ENCODE data around the gene LY6G5C. TPM values are rescaled to one million over a fixed set of nuclear protein-coding genes. Genes with fewer than 3 reads are reported as not detected.
A peak's percentile ranks its signal among the peaks of the same experiment; 100 is the strongest.

The LY6G5C gene
- total RNA-seq, 1 experiment from 2014 or later, result 1.7 TPM

DNA sequence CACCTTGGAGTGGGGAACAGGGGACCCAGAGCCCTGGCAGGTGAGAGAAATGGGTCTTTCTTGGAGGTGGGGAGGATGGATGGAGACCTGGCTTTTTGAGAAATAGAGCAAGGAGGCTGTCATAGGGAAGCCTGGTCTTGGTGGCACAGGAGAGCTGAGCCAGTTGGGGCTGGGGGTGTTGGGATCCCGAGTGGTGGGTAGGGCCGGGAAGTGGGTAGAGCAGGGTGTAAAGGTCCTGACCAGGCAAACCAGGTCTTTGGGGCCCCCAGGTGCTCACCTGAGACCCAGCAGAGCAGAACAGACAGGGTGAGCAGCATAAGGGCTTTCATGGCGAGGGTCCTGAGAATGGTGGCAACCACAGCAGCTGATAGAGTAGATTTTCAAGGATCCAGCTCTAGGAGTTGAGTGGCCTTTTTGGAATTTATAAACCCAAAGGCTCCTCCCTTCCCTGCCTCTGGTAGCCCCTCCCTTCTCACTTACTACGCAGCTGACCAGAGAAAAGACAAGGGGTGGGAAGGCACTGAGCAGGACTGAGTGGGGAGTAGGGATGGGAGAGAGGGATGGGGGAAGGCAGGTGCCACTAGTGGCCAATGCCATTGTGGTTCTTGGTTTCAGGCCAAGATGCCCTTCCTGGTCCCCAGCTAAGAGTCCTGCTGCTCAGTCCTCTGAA, 40.6 kb upstream of the LY6G5C start, which contains the start of gene LY6G6C:
LY6G6C (minus strand) TSS at position 396 of the 670 bp plus-strand sequence; CDS start at position 329, 67 bp downstream.
- ChIA-PET CTCF (no interaction called here), RAD21 (ENCODE audit: low non-redundant PET in 1 of 2, low total read pairs in 2 of 2, uncharacterized antibody in 2 of 2, unreplicated experiment in 2 of 2) (no interaction called here), POLR2A (interaction anchor here (1.4 kb wide), 1 partner anchor 11 kb away, joined by 3 read pairs; no protein-coding TSS in a partner anchor)
- Histone ChIP-seq H3K4me3 (replicated peaks in 1 of 2; ENCODE audit: low read depth in 1 of 2, low read length in 2 of 2) (no peak within 1 kb of the TSS), H3K9ac (ENCODE audit: low read length) (no peak within 1 kb of the TSS), H3K27ac (ENCODE audit: low read depth, low read length) (no peak within 1 kb of the TSS), H3K4me1 (ENCODE audit: control insufficient read depth in 1 of 2, insufficient read depth in 2 of 2, low read length in 2 of 2) (peaks cover 28 to 43% of the 10 kb centered on the region in 2 experiments), H3K4me2 (ENCODE audit: low read length) (peak within 1 kb of the TSS; percentile 45; the same call in 1 of the 2 replicates), H2AFZ (ENCODE audit: low read depth, low read length, poor library complexity, severe bottlenecking) (no peak within 1 kb of the TSS), H3K9me3 (ENCODE audit: control insufficient read depth in 1 of 2, insufficient read depth in 1 of 2, low read depth in 1 of 2, low read length in 2 of 2) (no peaks in the 10 kb centered on the region), H4K20me1 (ENCODE audit: insufficient read depth) (no peaks in the 10 kb centered on the region), H3K79me2 (ENCODE audit: insufficient read depth, low read length) (no peaks in the 10 kb centered on the region), H3K27me3 (ENCODE audit: insufficient read depth, low read length) (no peaks in the 10 kb centered on the region), H3K36me3 (ENCODE audit: control insufficient read depth in 1 of 2, insufficient read depth in 2 of 2, low read length in 2 of 2) (0 out of 4 replicates have a peak, but pooled peaks cover 0 to 2% of the 10 kb centered on the region in 2 experiments), H3K9me2 (ENCODE audit: insufficient read depth) (no peaks in the 10 kb centered on the region)
- intact Hi-C loops (cut with micrococcal nuclease), result no loop called here
- no TSS peak for BruUV-seq (replicated peaks)
- no peak for DNase-seq (ENCODE audit: low read depth, low spot score)
- ATAC-seq, result no peak
- no peak for TF ChIP-seq SIN3A (IDR thresholded peaks at IDR 0.05; ENCODE audit: low read depth)

DNA sequence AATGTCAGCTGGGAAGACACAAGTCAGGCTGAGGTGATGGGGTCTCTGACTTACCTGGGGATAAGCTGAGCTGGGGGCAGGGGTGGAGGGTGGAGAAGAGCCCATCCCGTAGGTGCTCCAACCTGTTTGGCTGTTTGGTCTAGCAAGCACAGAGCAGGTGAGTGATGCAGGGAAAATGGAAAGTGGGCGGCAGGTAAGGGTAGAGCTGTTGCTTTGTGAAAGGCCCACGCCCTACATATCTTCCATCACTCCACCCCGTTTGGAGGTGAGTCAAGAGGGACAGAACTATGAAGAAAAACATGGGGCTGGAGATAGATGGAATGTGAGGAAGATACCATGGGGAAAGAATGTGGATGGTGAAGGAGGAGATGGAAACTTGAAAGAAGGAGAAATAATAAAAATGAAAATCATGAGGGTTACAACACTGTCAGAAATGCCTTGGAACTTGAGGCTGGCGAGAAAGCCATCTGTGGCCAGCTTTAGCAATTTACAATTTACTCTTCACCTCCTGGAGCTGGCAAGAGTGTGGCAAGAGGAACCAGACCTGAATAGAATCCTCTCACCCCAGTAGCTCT, 39.4 kb upstream of the LY6G5C start:
- no peak overlapping the region for H3K4me3 ChIP-seq (replicated peaks in 1 of 2; ENCODE audit: low read depth in 1 of 2, low read length in 2 of 2)
- ATAC-seq, result no peak
- no peak overlapping the region for H3K27ac ChIP-seq (ENCODE audit: low read depth, low read length)
- DNase-seq (ENCODE audit: low read depth, low spot score), result no peak
- no peaks in the 10 kb centered on the region for H3K9me3 ChIP-seq (ENCODE audit: control insufficient read depth in 1 of 2, insufficient read depth in 1 of 2, low read depth in 1 of 2, low read length in 2 of 2)
- H3K27me3 ChIP-seq (ENCODE audit: insufficient read depth, low read length), result no peaks in the 10 kb centered on the region
- no peaks in the 10 kb centered on the region for H3K36me3 ChIP-seq (ENCODE audit: control insufficient read depth in 1 of 2, insufficient read depth in 2 of 2, low read length in 2 of 2)
- H3K9ac ChIP-seq (ENCODE audit: low read length), result no peak overlapping the region
- ChIA-PET CTCF (no interaction called here), POLR2A (no interaction called here), RAD21 (ENCODE audit: low non-redundant PET in 1 of 2, low total read pairs in 2 of 2, uncharacterized antibody in 2 of 2, unreplicated experiment in 2 of 2) (interaction anchor here in 1 of 2 experiments (0.5 kb wide), 1 partner anchor 110 kb away, joined by 8 read pairs; no protein-coding TSS in a partner anchor)
- intact Hi-C loops (cut with micrococcal nuclease), result no loop called here
- no peaks in the 10 kb centered on the region for H4K20me1 ChIP-seq (ENCODE audit: insufficient read depth)
- no peaks in the 10 kb centered on the region for H3K79me2 ChIP-seq (ENCODE audit: insufficient read depth, low read length)
- TF ChIP-seq POLR2AphosphoS5 (IDR thresholded peaks at IDR 0.05; ENCODE audit: low read depth, low read length) (no peak), ZFX (IDR thresholded peaks at IDR 0.05) (no peak), YY1 (IDR thresholded peaks at IDR 0.05; ENCODE audit: extremely low read depth, insufficient replicate concordance, low read depth, low read length) (no peak), EZH2 (IDR thresholded peaks at IDR 0.05) (no peak), RAD21 (IDR thresholded peaks at IDR 0.05; ENCODE audit: low read depth) (no peak), TCF7L2 (IDR thresholded peaks at IDR 0.05; ENCODE audit: borderline replicate concordance, extremely low read depth, insufficient read depth, insufficient read length) (no peak), CBX3 (IDR thresholded peaks at IDR 0.05; ENCODE audit: low read depth) (no peak), ZNF274 (IDR thresholded peaks at IDR 0.05; ENCODE audit: low read depth, low read length) (no peak), EZH2phosphoT487 (IDR thresholded peaks at IDR 0.05; ENCODE audit: borderline replicate concordance) (no peak), SRF (IDR thresholded peaks at IDR 0.05; ENCODE audit: low read depth) (no peak), ELF1 (IDR thresholded peaks at IDR 0.05; ENCODE audit: borderline replicate concordance, low read depth) (no peak)
- TF ChIP-seq, protein P1, sequence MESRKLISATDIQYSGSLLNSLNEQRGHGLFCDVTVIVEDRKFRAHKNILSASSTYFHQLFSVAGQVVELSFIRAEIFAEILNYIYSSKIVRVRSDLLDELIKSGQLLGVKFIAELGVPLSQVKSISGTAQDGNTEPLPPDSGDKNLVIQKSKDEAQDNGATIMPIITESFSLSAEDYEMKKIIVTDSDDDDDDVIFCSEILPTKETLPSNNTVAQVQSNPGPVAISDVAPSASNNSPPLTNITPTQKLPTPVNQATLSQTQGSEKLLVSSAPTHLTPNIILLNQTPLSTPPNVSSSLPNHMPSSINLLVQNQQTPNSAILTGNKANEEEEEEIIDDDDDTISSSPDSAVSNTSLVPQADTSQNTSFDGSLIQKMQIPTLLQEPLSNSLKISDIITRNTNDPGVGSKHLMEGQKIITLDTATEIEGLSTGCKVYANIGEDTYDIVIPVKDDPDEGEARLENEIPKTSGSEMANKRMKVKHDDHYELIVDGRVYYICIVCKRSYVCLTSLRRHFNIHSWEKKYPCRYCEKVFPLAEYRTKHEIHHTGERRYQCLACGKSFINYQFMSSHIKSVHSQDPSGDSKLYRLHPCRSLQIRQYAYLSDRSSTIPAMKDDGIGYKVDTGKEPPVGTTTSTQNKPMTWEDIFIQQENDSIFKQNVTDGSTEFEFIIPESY (IDR thresholded peaks at IDR 0.05; ENCODE audit: extremely low read depth, insufficient replicate concordance, low read length), result no peak
- TF ChIP-seq, protein P2, sequence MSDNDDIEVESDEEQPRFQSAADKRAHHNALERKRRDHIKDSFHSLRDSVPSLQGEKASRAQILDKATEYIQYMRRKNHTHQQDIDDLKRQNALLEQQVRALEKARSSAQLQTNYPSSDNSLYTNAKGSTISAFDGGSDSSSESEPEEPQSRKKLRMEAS (IDR thresholded peaks at IDR 0.05), result no peak
- no peak overlapping the region for H2AFZ ChIP-seq (ENCODE audit: low read depth, low read length, poor library complexity, severe bottlenecking)
- H3K4me1 ChIP-seq (ENCODE audit: control insufficient read depth in 1 of 2, insufficient read depth in 2 of 2, low read length in 2 of 2), result peaks cover 28 to 43% of the 10 kb centered on the region in 2 experiments
- no TSS peak for BruUV-seq (replicated peaks)
- no peaks in the 10 kb centered on the region for H3K9me2 ChIP-seq (ENCODE audit: insufficient read depth)
- H3K4me2 ChIP-seq (ENCODE audit: low read length), result peak overlapping the region; percentile 45; the same call in 1 of the 2 replicates
